Activated CD8-positive, alpha-beta memory T cell treated with anti-CD3 and anti-CD28 coated beads, Interleukin-2, amount 50 U/mL, for 4 hours (primary cell): Measurements from ENCODE around the gene PKD1L1.

Experiments
- DNase-seq: peaks from one replicate; pipeline ENCODE4 v3.0.0-alpha.2; 2020

The PKD1L1 gene

GRCh38 chr7:47896809-47897423 lies 51.4 kb downstream of the PKD1L1 start:
- DNase-seq, result no peak

DNA sequence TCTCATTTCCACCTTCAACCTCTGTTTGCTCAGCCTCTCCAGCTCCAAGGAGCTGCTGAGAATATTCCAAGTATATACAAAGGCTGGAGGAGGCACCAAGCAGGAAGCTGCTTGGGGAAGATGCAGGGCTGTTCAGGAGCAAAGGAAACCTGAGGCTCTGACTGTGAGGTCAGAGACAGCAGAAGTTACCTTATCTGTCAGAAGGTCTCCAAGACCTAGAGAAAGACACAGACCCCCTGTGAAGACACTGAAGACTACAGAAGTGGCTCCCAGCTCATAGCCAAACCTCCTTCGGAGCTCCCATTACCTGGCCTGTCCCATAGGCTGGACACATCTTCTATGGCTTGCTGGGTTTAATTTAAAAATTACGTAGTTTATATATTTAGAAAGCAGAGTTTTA lies 53.2 kb downstream of the PKD1L1 start:
- DNase-seq, result no peak

DNA sequence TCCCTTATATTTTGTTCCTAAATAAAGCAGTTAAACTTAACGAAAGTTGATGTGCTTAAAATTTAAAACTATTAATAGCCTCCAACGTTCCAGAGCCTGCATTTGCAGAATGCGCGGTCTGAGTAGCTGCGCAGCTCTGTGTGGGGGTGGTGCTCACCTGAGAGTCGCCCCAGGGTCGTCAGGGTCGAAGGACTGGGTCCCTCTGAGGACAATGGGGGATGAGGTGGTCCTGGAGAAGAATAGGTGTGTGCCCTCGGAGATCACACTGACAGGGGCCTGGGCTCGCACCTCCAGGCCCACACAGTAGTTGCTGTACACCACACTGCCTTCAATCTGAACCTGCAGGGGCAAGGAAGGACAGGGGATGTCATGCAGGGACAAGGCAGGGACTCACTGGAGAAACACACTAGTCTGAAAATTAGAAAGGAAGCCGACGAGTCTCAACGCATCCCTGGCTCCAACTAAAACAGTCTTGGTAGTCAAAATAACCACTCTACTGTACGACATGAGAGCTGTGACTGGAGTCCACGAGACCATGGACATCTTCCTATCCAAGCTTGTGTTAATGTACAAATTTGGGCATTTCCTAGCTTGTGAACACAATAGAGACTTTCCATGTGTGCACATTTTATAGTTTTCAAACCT lies 54.4 kb downstream of the PKD1L1 start:
- DNase-seq, result no peak

DNA sequence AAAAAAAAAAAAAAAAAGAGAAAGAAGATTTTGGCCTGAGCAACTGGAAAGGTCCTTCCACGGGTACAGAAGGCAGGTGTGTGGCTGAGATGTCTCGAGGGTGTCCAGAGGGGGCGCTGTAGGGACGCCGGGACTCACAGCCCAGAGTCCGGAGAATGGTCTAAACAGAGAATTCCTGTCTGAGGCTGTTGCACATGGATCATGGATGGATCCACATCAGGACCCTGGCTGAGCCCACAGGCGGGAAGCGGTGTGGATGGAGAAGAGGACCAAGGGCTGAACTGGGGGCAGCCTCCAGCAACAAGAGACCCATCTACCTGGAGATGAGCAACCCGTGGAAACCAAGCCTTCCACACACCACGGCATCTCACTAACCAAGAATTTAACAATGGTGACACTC lies 55.0 kb downstream of the PKD1L1 start:
- DNase-seq, result no peak

GRCh38 chr7:47890606-47891005 lies 57.7 kb downstream of the PKD1L1 start:
- no peak for DNase-seq

DNA sequence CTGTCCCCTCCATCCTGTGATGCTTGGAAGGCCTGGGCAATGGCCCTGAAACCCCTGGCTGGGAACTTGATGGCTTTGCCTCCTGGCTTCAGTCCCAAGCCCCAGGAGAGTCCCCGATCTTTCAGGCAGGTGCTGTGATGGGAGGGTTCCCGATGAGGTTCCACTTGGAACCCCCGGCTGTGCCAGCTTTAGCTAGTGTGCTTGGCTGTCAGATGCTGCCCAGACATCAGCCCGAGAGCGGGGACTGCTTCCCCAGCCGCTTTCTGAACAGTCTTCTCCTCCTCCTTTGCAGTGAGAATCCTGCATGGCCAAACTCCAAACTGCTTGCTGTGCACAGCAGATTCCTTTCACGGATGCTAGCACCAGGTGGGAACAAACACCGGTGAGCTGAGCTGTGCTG lies 58.1 kb downstream of the PKD1L1 start:
- no peak for DNase-seq

DNA sequence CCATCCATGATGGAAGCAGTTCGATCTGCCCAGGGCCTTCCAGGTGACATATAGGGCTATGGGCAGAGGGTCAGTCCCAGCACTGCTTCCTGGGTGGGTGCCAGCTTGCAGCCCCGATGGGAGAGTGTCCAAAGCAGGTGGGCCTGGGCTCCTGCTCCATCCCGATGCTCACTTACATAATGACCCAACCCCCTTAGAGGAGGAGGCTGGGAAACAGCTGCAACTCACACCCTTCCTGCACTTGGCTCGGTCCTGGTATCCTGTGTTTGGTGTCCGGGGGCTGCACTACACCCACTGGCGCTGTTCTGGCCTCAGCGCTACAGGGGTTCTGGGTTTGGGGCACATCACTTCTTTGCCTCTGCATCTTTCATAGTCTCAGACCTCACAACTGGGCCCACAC lies 58.5 kb downstream of the PKD1L1 start:
- DNase-seq, result no peak

DNA sequence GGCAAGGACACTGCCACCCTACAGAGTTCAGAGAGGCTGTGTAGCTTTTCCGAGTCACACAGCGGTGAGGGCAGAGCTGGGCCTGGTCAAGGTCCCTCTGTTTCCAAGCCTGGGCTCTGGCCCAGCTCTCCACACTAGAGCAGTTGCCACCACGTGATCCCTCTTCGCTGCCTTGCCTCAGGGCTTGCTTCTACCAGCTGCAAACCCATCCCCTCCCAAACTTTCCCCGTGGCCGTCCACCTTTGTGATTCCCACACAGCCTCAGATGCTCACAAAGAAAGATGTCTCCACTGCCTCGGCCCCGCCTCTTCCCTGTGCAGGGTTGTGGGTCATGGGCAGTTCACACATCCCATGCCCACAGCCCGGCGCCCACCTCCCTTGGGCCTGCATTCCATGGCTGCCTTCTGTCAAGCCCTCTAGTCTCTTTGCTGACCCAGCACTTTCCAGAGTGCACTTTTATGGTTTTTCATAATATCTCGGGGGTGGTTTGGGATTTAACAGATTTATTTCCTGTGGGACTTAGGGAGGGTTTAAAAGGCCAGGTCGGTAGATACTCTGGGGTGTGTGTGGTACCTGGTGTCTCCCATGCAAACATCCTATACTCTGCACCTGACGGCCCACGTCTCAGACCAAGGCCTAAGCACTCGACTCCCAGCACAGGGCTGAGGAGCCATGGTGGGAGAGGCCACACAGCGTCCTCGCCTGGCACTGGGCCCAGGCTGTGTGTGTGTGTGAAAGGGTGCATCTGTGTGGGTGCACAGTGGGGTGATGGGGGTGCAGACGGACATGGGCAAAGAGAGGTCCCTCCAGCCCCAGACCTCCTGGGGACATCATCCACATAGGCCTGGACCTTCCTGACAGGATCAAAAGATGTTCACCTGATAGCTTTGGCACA lies 59.6 kb downstream of the PKD1L1 start:
- DNase-seq, result no peak

GRCh38 chr7:47887016-47887640 lies 61.1 kb downstream of the PKD1L1 start:
- no peak for DNase-seq

DNA sequence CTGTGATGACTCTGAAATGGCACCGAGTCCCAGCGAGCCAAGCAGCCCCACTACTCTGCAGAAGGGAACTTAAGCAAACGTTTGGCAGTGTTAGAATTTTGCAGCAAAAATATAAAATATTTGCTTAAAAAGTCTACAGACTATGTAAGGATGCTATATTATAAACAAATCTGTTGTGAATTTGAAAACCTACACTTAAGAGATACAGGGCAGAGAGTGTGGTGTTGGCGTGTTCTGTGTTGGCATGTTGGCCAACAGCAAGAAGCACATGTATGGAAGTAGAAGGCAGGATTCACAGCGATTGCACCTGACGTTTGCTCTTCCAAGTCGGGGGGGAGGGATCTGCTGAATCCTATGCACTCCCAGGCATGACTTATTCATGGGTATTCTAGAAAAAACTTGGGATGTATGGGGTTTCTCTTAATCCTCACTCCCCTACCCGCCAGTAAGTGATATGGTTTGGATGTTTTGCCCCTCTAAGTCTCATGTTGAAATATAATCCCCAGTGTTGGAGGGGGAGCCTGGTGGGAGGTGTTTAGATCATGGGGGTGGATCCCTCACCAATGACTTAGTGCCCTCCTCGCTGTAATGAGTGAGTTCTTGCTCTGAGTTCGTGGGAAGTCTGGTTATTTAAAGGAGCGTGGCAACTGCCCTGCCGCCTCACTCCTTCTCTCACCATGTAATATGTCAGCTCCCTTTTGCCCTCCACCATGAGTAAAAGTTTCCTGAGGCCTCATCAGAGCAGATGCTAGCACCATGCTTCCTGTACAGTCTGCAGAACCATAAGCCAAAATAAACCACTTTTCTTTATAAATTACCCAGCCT lies 62.1 kb downstream of the PKD1L1 start:
- no peak for DNase-seq

DNA sequence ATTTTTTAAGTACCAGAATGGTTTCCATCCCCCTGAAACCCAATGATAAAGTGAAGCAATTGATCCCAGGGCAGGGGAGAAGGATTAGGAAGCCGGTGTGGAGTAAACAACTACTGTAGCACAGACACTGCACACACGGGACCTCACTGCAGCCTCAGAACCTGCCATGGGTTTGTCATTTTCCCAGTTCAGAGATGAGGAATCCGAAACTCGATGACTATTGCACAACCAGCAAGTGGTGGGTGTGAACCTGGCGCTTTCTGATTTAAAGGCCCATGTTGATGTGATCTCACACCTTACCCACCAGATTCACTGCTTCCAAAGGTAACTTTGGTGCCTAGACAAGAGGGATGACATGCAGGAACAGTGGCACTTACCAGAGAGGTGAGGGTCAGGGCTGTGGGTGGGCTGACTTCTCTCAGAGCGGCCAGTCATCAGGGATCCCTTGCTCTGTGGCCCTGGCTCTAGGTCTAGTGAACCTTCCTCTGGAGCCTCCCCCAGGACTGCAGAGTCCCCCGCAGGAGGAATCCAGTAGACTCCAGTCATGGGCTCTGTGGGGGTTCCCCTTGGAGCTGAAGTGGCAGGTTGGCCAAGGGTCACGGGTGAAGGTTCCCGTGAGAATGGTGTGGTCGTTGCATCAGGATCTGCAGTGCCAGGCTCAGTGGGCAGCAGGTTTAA lies 62.8 kb downstream of the PKD1L1 start:
- no peak for DNase-seq

- no peak for DNase-seq
These were observed 63.6 kb downstream of the PKD1L1 start for GRCh38 chr7:47884675-47885074.

DNA sequence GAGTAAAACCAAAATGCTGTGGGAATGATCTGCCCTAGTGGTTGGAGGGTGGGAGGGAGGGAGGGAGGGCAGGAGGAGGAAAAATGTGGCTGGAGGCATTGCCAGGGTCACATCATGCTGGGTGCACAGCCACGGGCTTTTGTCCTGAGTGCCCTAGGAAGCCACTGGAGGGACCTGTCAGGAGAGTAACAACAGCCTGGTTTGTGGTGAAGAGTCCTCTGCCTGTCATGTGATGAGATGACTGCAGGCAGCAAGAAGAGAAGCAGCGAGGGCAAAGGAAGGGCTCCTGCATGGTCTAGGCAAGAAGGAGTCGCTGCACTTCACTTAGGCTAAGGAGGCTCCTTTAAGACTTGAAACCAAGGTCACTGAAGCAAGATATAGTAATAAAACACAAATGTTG lies 65.6 kb downstream of the PKD1L1 start:
- DNase-seq, result no peak

GRCh38 chr7:47881256-47881655 lies 67.0 kb downstream of the PKD1L1 start:
- DNase-seq, result no peak

GRCh38 chr7:47878662-47879061 lies 69.6 kb downstream of the PKD1L1 start:
- no peak for DNase-seq

GRCh38 chr7:47877336-47877735 lies 70.9 kb downstream of the PKD1L1 start:
- DNase-seq, result no peak

GRCh38 chr7:47875998-47876744 lies 72.1 kb downstream of the PKD1L1 start:
- no peak for DNase-seq

GRCh38 chr7:47875406-47875805 lies 72.9 kb downstream of the PKD1L1 start:
- no peak for DNase-seq

GRCh38 chr7:47873762-47874161 lies 74.5 kb downstream of the PKD1L1 start:
- DNase-seq, result no peak

DNA sequence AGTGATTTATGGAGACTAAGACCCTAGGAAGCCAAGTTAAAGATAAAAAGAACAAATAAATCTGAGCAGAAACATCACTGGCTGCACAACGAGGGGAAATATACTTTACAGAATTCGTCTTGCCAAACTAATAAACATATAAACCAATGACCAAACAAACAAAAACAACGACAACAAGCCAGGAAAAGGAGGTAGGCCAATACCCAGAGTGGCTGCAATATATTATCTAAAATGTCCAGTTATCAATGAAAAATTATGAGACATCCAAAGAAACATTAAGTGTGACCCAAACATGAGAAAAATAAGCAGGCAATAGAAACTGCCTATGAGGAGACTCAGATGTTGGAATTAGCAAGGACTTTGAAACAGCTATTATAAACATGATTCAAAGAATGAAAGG lies 81.0 kb downstream of the PKD1L1 start:
- no peak for DNase-seq

GRCh38 chr7:47866120-47866519 lies 82.1 kb downstream of the PKD1L1 start:
- DNase-seq, result no peak
